T-helper 9 cell (primary cell): ENCODE data around the gene PTCHD1.

Source experiments
- DNase-seq: peaks from one replicate; pipeline ENCODE4 v3.0.0-alpha.2; 2020

The PTCHD1 gene

DNA sequence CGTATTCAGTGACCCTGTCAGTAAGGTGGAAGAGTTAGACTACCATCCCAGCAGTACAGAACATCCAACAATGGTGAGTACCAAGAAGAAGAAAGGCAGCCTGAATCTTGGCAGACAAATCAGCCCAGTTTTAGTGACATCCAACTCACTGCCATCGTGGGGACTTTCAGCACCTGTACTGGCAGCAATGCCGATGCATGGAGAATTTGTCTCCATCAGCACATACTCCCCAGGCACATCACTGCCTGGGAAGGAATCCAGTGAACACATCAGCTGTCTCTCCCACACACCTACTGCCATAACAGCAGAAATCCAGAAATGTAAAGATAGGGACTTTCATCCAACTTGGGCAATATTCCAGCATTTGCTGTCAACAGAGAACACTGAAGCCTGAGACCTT lies 29.8 kb downstream of the PTCHD1 start:
- no peak for DNase-seq

GRCh38 chrX:23365541-23365940 lies 30.9 kb downstream of the PTCHD1 start:
- no peak for DNase-seq

GRCh38 chrX:23366914-23367313 lies 32.3 kb downstream of the PTCHD1 start:
- DNase-seq = no peak

GRCh38 chrX:23369027-23369426 lies 34.4 kb downstream of the PTCHD1 start:
- no peak for DNase-seq

GRCh38 chrX:23372220-23372902 lies 37.7 kb downstream of the PTCHD1 start:
- DNase-seq = no peak

- DNase-seq = no peak
Measured at GRCh38 chrX:23373129-23373804, 38.6 kb downstream of the PTCHD1 start.

DNA sequence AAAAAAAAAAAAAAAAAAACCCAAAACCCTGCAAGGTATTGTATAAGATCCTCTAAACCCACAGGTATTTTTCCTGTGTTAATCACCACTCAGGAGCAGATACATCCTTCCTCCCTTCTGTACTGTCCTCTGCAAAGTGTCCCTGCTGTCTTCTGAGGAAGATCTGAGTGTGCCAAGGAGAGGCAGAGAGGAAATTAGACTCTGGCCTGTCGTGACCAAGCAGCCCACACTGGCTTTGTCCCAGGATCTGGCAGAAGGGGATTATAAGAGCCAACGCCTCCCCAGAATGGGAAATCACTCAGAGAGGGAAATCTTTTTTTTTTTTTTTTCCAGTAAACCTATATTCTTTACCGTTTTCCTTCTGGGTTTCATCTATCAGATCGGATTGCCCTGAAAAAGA lies 39.6 kb downstream of the PTCHD1 start:
- DNase-seq = no peak

DNA sequence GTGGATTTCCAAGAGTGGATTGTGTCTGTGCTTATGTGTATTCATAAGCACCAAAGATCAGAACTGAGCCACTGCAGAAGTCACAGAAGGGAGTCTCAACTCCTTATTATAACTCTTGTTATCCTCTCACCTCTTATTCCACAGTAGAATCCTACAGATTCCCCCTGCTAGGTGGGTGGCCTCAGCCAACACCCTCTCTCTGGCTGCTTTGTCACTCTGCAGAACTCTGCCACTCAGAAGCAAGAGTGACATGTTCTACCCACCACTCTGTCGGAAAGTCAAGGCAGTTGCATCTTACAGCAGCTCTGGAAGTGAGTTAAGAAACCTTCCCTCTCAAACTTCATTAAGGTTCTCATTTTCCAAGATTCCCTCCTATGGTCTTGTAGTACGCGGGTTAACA lies 41.9 kb downstream of the PTCHD1 start:
- DNase-seq = no peak

GRCh38 chrX:23380581-23380980 lies 45.9 kb downstream of the PTCHD1 start:
- DNase-seq = no peak

DNA sequence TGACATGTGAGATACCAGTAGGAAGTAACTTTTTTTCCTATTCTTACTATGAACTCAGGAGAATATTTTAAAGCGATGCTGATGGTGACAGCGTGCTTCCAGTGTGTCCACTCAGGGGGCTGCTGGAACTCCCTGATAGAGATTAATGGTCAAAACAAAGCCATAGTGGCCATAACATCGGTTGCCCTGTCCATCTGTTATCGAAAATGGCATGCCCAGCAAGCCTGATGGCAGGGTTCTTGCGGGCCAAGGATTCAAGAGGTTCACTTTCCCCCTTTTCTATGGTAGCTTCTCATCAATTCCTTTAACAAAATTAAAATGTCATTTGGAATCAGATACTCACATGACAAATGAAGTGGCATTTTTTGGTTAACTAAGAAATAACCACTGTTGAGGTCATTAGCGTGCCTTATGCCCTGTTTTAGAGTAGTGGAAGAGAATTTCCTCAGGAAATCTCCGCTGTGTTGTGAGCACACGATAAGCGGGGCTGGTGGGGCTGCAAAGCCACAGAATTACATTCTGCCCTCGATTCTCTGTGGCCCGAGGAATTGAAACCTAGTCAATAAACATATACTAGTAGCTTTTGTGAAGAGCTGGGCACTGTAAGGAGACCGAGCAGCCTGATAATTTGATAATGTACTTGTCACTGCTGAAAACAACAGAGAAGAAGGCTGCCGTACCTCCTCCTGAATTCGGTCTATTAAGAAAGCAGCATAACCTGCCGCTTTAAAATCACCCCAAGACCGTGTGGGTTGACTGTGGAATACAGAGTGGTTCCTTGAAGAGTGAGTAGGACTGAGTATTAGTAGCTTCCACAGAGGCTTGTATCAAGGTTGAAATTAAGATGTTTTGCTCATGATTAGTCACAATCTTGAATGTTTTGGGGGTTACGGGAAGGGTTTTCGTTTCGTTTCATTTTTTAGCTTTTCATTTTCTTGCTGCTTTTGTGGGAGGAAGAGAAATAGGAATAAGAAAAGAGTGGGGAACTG lies 46.7 kb downstream of the PTCHD1 start:
- no peak for DNase-seq

GRCh38 chrX:23382572-23382971 lies 47.9 kb downstream of the PTCHD1 start:
- DNase-seq = no peak

DNA sequence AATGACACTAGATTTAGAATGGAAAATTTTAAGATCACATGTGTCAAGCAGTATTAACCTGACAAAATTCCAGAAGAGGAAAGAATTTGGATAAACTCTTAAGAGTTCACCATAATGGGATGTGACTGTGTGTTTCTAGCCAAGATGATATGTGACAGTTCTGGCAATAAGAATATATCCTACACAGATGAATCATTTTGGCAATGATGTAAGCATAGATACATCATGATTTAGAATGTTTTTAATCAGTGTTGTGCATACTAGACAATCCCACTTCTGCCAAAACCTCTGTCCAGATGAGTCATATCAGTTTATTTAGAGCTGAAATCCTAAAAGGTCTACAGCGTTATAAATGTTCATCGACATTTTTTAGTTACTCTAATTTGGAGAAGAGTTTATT lies 48.8 kb downstream of the PTCHD1 start:
- DNase-seq = no peak

DNA sequence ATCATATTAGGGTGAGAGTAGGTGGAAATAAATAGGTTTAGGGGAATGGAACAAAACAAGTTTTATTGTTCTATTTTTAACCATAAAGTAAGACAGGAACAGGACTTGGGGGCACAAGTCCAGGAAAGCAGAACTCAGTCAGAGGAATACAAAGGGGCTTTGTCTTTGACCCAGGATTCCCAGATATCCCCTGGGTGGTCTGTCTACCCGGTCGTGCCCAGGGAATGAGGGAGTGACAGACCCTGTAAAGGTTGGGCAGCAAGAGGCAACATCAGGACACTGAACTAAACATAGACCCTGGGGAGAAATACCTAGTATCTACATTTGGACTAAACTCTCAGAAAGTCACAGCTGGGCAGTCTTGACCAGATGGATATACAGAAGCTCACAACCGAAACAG lies 50.6 kb downstream of the PTCHD1 start:
- no peak for DNase-seq

DNA sequence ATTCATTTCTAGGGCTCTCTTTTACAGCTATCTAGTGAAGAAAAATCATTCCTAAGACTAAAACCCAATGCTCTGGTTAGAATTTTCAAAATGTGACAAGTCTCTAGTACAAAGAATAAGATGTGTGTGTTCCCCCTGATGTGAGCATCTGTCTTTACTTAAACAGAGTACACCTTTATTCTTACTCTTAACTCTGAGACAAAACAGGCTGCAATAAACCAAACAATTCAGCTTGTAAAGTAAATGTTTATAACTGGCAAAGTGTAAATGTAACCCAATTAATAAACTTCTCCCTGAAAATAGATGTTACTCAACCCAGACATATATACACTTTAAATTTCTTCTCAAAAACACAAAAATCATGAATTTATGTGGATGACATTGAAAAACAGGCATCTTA lies 51.6 kb downstream of the PTCHD1 start:
- no peak for DNase-seq

DNA sequence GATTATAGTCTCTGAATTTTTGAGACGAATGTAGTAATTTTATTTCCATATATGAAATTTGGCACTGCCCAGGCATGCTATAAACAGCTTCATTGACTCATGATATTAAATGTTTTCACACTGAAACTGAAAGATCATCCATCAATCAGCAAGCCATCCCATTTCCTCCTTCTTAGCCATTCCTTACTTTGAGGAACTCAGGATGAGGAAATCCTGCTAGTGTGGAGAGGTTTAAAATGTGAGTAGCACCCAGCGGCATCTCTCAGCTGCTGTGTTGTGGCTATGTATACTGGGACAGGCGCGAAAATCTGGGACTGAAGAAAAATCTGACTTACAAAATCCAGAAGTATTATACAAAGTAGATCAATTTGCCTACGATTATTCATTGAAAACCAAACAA lies 52.1 kb downstream of the PTCHD1 start:
- DNase-seq = no peak

GRCh38 chrX:23387550-23388184 lies 53.0 kb downstream of the PTCHD1 start:
- no peak for DNase-seq

- DNase-seq = no peak
Measured at GRCh38 chrX:23389196-23389792, 54.6 kb downstream of the PTCHD1 start.

DNA sequence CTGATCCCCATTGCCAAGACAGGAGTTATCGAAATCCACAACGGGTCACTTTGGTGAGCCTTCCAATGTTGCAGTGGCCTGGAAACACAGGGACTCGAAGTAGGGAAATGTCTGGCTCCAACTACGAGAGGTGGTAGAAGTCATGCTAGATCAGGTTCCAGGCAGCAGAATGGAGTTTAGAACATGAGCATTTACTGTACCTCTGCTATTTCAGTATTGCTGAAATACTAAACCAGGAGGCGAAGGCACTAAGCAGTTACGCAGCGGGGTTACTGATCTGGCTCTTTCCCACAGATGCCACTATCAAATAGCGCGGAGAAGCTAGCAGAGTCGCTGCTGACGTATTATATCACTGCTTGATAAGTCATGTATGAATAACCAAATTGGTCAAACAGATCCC lies 56.3 kb downstream of the PTCHD1 start:
- no peak for DNase-seq

DNA sequence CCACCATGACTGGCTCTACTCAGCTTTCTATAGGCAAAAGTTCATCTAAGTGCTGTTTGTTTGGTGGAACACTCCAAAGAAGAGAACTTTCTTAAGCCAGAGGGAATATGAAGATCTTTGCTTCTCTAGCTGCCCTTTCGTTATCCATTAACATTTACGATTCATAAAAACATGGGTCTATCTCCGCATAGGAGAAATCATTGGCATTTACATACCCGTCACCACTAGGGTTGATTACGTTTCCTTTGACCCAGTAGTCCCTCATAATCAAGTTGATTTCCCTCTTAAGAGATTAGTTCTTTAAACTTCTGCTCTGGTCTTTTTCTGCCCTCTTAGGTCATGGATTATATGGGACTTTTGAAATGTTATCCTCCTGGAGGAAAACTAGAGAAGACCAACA lies 57.5 kb downstream of the PTCHD1 start:
- no peak for DNase-seq

- DNase-seq = no peak
Measured at GRCh38 chrX:23394421-23394820, 59.8 kb downstream of the PTCHD1 start.

GRCh38 chrX:23396263-23396662 lies 61.6 kb downstream of the PTCHD1 start:
- no peak for DNase-seq

- no peak for DNase-seq
Measured at GRCh38 chrX:23398570-23398969, 63.9 kb downstream of the PTCHD1 start.

GRCh38 chrX:23403849-23404248 lies 69.2 kb downstream of the PTCHD1 start:
- no peak for DNase-seq
